Activated T-helper 1 cell treated with anti-CD3 and anti-CD28 coated beads, Interleukin-12 subunit alpha, Interleukin-12 subunit beta, Interleukin-2, Interleukin-4 antibody, amounts not matched to agents 30 ng/mL and 10 ng/mL and 1 ng/mL, durations not matched to agents 14 hours and 24 hours and 36 hours (primary cell): ENCODE results near the gene ATF7IP2. TPM values are rescaled to one million over a fixed set of nuclear protein-coding genes. Genes with fewer than 3 reads are reported as not detected.
"Not testable (repeated sequence)": the region's sequence is repeated elsewhere in the genome, so short reads cannot be mapped to it uniquely, and the experiment has no call there.

Experiments used
- DNase-seq: peaks from one replicate; pipeline ENCODE4 v3.0.0; 2021; ENCODE audit warnings: low spot score
- H3K27ac Mint-ChIP-seq: one replicate; pipeline ENCODE4 v1.8.0; 2021; ENCODE audit warnings: mild to moderate bottlenecking, mixed read lengths
- H3K27me3 Mint-ChIP-seq: one replicate; pipeline ENCODE4 v1.8.0; 2022; ENCODE audit warnings: mild to moderate bottlenecking, moderate library complexity, mixed read lengths; ENCODE audit not compliant: insufficient read depth
- H3K36me3 Mint-ChIP-seq: one replicate; pipeline ENCODE4 v1.8.0; 2021; ENCODE audit warnings: low read depth, mixed read lengths
- H3K4me1 Mint-ChIP-seq: one replicate; pipeline ENCODE4 v1.8.0; 2021; ENCODE audit warnings: low read depth, mixed read lengths
- H3K4me3 Mint-ChIP-seq: one replicate; pipeline ENCODE4 v1.8.0; 2021; ENCODE audit warnings: mild to moderate bottlenecking, moderate library complexity, mixed read lengths
- H3K9me3 Mint-ChIP-seq: one replicate; pipeline ENCODE4 v1.8.0; 2021; ENCODE audit warnings: mixed read lengths
- intact Hi-C: fragments of 100-400 bp; cut with micrococcal nuclease; formaldehyde crosslinking; loops from one replicate; pipeline ENCODE4 v1.15.1; 2024
- total RNA-seq: library from RNA; stranded (reverse); gene quantifications from 2 replicates; pipeline ENCODE4 v1.2.3, GENCODE V29; 2022

ATF7IP2 gene
- total RNA-seq, 1 donor from 2014 or later = 25.9 TPM

- DNase-seq = no peak
- intact Hi-C loops = loop anchor here (5.0 kb wide), 2 partner anchors 553 to 1523 kb away; partner anchors contain the start of genes CLEC16A and DEXI
- no peaks in the 10 kb centered on the region for H3K27me3 Mint-ChIP-seq
- H3K27ac Mint-ChIP-seq = no peak overlapping the region
- H3K9me3 Mint-ChIP-seq = no peaks in the 10 kb centered on the region
- H3K36me3 Mint-ChIP-seq = peaks cover 34% of the 10 kb centered on the region
- peaks cover 54% of the 10 kb centered on the region for H3K4me1 Mint-ChIP-seq
- peak overlapping the region; percentile 67 for H3K4me3 Mint-ChIP-seq
These were observed 3.1 kb downstream of the ATF7IP2 start for GRCh38 chr16:10388988-10389387.

- Mint-ChIP-seq H3K36me3 (peaks cover 40% of the 10 kb centered on the region), H3K9me3 (no peaks in the 10 kb centered on the region), H3K4me1 (peaks cover 63% of the 10 kb centered on the region), H3K4me3 (no peak overlapping the region), H3K27ac (no peak overlapping the region), H3K27me3 (no peaks in the 10 kb centered on the region)
- no peak for DNase-seq
- intact Hi-C loops = no loop called here
These were observed 4.5 kb downstream of the ATF7IP2 start for GRCh38 chr16:10390330-10390729.

GRCh38 chr16:10390867-10391266, 5.0 kb downstream of the ATF7IP2 start:
- H3K27me3 Mint-ChIP-seq = no peaks in the 10 kb centered on the region
- intact Hi-C loops = no loop called here
- H3K9me3 Mint-ChIP-seq = no peaks in the 10 kb centered on the region

GRCh38 chr16:10391339-10391738, 5.5 kb downstream of the ATF7IP2 start:
- peaks cover 59% of the 10 kb centered on the region for H3K4me1 Mint-ChIP-seq
- intact Hi-C loops = no loop called here
- H3K36me3 Mint-ChIP-seq = peaks cover 37% of the 10 kb centered on the region
- no peak for DNase-seq
- H3K9me3 Mint-ChIP-seq = no peaks in the 10 kb centered on the region
- no peaks in the 10 kb centered on the region for H3K27me3 Mint-ChIP-seq
- no peak overlapping the region for H3K27ac Mint-ChIP-seq
- H3K4me3 Mint-ChIP-seq = no peak overlapping the region

More at GRCh38 chr16:10390867-10391266, 5.0 kb downstream of the ATF7IP2 start:
- peaks cover 60% of the 10 kb centered on the region for H3K4me1 Mint-ChIP-seq
- H3K4me3 Mint-ChIP-seq = no peak overlapping the region
- DNase-seq = no peak
- no peak overlapping the region for H3K27ac Mint-ChIP-seq
- peaks cover 38% of the 10 kb centered on the region for H3K36me3 Mint-ChIP-seq

- intact Hi-C loops = no loop called here
- Mint-ChIP-seq H3K4me1 (peaks cover 31% of the 10 kb centered on the region), H3K4me3 (no peak overlapping the region), H3K27ac (no peak overlapping the region), H3K9me3 (peaks cover 53% of the 10 kb centered on the region), H3K36me3 (peaks cover 63% of the 10 kb centered on the region), H3K27me3 (no peaks in the 10 kb centered on the region)
- no peak for DNase-seq
These were observed 17.1 kb downstream of the ATF7IP2 start for GRCh38 chr16:10402975-10403374.

- H3K27me3 Mint-ChIP-seq = no peaks in the 10 kb centered on the region
- no peak overlapping the region for H3K4me3 Mint-ChIP-seq
- DNase-seq = no peak
- H3K4me1 Mint-ChIP-seq = peaks cover 19% of the 10 kb centered on the region
- no peak overlapping the region for H3K27ac Mint-ChIP-seq
- intact Hi-C loops = no loop called here
- peaks cover 75% of the 10 kb centered on the region for H3K36me3 Mint-ChIP-seq
- H3K9me3 Mint-ChIP-seq = peaks cover 69% of the 10 kb centered on the region
These were observed 19.6 kb downstream of the ATF7IP2 start for GRCh38 chr16:10405386-10405939.

GRCh38 chr16:10408824-10409381, 23.0 kb downstream of the ATF7IP2 start:
- no peak overlapping the region for H3K27ac Mint-ChIP-seq
- H3K4me3 Mint-ChIP-seq = no peak overlapping the region
- no peaks in the 10 kb centered on the region for H3K4me1 Mint-ChIP-seq
- DNase-seq = no peak
- H3K9me3 Mint-ChIP-seq = peaks cover 69% of the 10 kb centered on the region
- H3K27me3 Mint-ChIP-seq = no peaks in the 10 kb centered on the region
- peaks cover 71% of the 10 kb centered on the region for H3K36me3 Mint-ChIP-seq
- intact Hi-C loops = no loop called here

- DNase-seq, H3K27me3 Mint-ChIP-seq, H3K27ac Mint-ChIP-seq, H3K4me1 Mint-ChIP-seq, H3K4me3 Mint-ChIP-seq, intact Hi-C loops: not testable (repeated sequence)
- H3K36me3 Mint-ChIP-seq = peaks cover 69% of the 10 kb centered on the region
- peaks cover 77% of the 10 kb centered on the region for H3K9me3 Mint-ChIP-seq
These were observed 23.9 kb downstream of the ATF7IP2 start for GRCh38 chr16:10409713-10410112.

- peaks cover 73% of the 10 kb centered on the region for H3K36me3 Mint-ChIP-seq
- no peaks in the 10 kb centered on the region for H3K4me1 Mint-ChIP-seq
- H3K4me3 Mint-ChIP-seq = no peak overlapping the region
- H3K9me3 Mint-ChIP-seq = peaks cover 82% of the 10 kb centered on the region
- DNase-seq = no peak
- intact Hi-C loops = no loop called here
- no peaks in the 10 kb centered on the region for H3K27me3 Mint-ChIP-seq
- no peak overlapping the region for H3K27ac Mint-ChIP-seq
These were observed 24.6 kb downstream of the ATF7IP2 start for GRCh38 chr16:10410469-10410868.

- Mint-ChIP-seq H3K4me1 (no peaks in the 10 kb centered on the region), H3K36me3 (peaks cover 78% of the 10 kb centered on the region), H3K9me3 (peaks cover 90% of the 10 kb centered on the region), H3K27ac (no peak overlapping the region), H3K4me3 (no peak overlapping the region), H3K27me3 (no peaks in the 10 kb centered on the region)
- intact Hi-C loops = no loop called here
- no peak for DNase-seq
These were observed 27.2 kb downstream of the ATF7IP2 start for GRCh38 chr16:10412935-10413601.

GRCh38 chr16:10418204-10418603, 32.3 kb downstream of the ATF7IP2 start:
- H3K4me1 Mint-ChIP-seq, H3K4me3 Mint-ChIP-seq, intact Hi-C loops, H3K27ac Mint-ChIP-seq, DNase-seq, H3K27me3 Mint-ChIP-seq: not testable (repeated sequence)
- peaks cover 65% of the 10 kb centered on the region for H3K9me3 Mint-ChIP-seq
- H3K36me3 Mint-ChIP-seq = peaks cover 66% of the 10 kb centered on the region

GRCh38 chr16:10419701-10420100, 33.8 kb downstream of the ATF7IP2 start:
- Mint-ChIP-seq H3K4me3 (no peak overlapping the region), H3K27me3 (no peaks in the 10 kb centered on the region), H3K9me3 (peaks cover 50% of the 10 kb centered on the region), H3K36me3 (peaks cover 57% of the 10 kb centered on the region), H3K27ac (no peak overlapping the region), H3K4me1 (no peaks in the 10 kb centered on the region)
- DNase-seq = no peak
- intact Hi-C loops = no loop called here

- peaks cover 41% of the 10 kb centered on the region for H3K36me3 Mint-ChIP-seq
- no peaks in the 10 kb centered on the region for H3K4me1 Mint-ChIP-seq
- no peak overlapping the region for H3K4me3 Mint-ChIP-seq
- intact Hi-C loops = no loop called here
- peaks cover 33% of the 10 kb centered on the region for H3K9me3 Mint-ChIP-seq
- H3K27ac Mint-ChIP-seq = no peak overlapping the region
- H3K27me3 Mint-ChIP-seq = no peaks in the 10 kb centered on the region
- DNase-seq = no peak
These were observed 35.7 kb downstream of the ATF7IP2 start for GRCh38 chr16:10421596-10421995.
